ENCODE results near the gene FTO. TPM values are rescaled to one million over a fixed set of nuclear protein-coding genes. Genes with fewer than 3 reads are reported as not detected.

The FTO gene
- total and polyA plus RNA-seq, 2 of the 8 experiments (the other 6 are each of a cell fraction or from before 2014, with no cell fraction given), result 34.5 to 59.8 TPM

DNA sequence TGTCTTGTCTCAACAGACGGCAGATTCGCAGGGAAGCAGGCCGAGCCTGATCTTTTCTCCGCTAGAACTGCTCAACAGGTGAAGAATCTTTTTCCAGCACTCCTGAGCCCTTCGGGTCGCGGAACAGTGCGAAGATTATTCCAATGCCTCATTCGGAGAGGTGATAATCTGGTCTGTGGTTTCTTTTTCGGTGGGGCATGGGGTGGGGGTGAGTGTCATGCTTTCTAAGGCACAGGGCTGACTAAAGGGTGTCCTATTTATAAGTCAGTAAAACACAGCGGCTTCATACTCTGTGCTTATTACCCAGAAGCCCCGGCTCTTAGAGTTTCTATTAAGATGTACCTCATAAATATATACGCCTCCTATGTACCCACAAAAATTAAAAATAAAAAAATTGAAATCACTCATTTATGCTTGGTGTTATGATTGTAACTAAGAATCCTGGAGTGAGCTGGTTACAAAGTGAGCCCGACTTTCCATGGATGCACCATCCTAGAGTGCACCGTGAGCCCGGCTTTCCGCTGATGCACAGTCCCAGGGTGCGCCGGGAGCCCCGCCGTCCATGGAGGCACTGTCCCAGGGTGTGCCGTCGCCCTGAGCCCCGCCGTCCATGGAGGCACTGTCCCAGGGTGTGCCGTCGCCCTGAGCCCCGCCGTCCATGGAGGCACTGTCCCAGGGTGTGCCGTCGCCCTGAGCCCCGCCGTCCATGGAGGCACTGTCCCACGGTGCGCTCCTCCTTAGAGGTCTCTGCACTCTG, 417.8 kb downstream of the FTO start:
- ChIA-PET CTCF (ENCODE audit: partially characterized antibody) (no interaction called here), POLR2A (ENCODE audit: partially characterized antibody) (no interaction called here)
- Histone ChIP-seq H2BK15ac (ENCODE audit: low read length) (no peak overlapping the region), H3K27ac (ENCODE audit: low read depth, low read length) (no peak overlapping the region), H2BK5ac (ENCODE audit: low read depth, low read length) (no peak overlapping the region), H3K4me2 (ENCODE audit: insufficient read depth in 1 of 2, low read depth in 2 of 2, low read length in 2 of 2) (no peak overlapping the region), H2BK120ac (replicated peaks; ENCODE audit: low read depth, low read length) (no peak overlapping the region), H3K56ac (replicated peaks; ENCODE audit: insufficient read length, low read depth, low read length) (no peak overlapping the region), H3K79me1 (ENCODE audit: low read depth, low read length) (no peaks in the 10 kb centered on the region), H2BK12ac (ENCODE audit: low read depth, low read length) (no peak overlapping the region), H3K14ac (ENCODE audit: insufficient read length) (no peak overlapping the region), H3K4ac (replicated peaks; ENCODE audit: insufficient read length, low read depth, low read length) (no peak overlapping the region), H2BK20ac (ENCODE audit: low read length) (no peak overlapping the region), H3K9me3 (ENCODE audit: insufficient read depth in 2 of 2, low read depth in 1 of 2, low read length in 1 of 2) (no peaks in the 10 kb centered on the region), H3K27me3 (replicated peaks in 1 of 4; ENCODE audit: control insufficient read depth in 3 of 4, extremely low read depth in 1 of 4, insufficient read depth in 3 of 4, low read length in 3 of 4) (no peaks in the 10 kb centered on the region), H4K91ac (replicated peaks; ENCODE audit: insufficient read length, low read length) (no peak overlapping the region), H2AK5ac (ENCODE audit: low read depth, low read length) (no peak overlapping the region), H3K23me2 (ENCODE audit: low read depth, low read length) (no peaks in the 10 kb centered on the region), H4K5ac (ENCODE audit: insufficient read length, low read depth, low read length) (no peak overlapping the region), H4K20me1 (replicated peaks in 1 of 2; ENCODE audit: control insufficient read depth in 1 of 2, insufficient read depth in 2 of 2, low read length in 2 of 2) (no peaks in the 10 kb centered on the region), H4K8ac (ENCODE audit: extremely low read depth, insufficient read depth, low read length) (no peak overlapping the region), H3K36me3 (ENCODE audit: control insufficient read depth in 2 of 4, insufficient read depth in 4 of 4, low read length in 3 of 4) (no peaks in the 10 kb centered on the region), H2AFZ (ENCODE audit: low read length) (no peak overlapping the region), H3K18ac (ENCODE audit: extremely low read depth, low read length) (no peak overlapping the region), H3K9ac (replicated peaks in 1 of 4; ENCODE audit: extremely low read depth in 1 of 4, low read depth in 3 of 4, low read length in 3 of 4) (no peak overlapping the region), H3K4me1 (replicated peaks in 1 of 4; ENCODE audit: control insufficient read depth in 3 of 4, insufficient read depth in 4 of 4, low read length in 3 of 4) (peaks cover 0 to 4% (median 2%) of the 10 kb centered on the region in 4 experiments; a peak in 3 of 7 replicates), H3K4me3 (ENCODE audit: extremely low read depth in 1 of 4, insufficient read depth in 2 of 4, low read depth in 3 of 4, low read length in 4 of 4) (no peak overlapping the region), H3K79me2 (ENCODE audit: control insufficient read depth in 1 of 2, insufficient read depth in 2 of 2, low read length in 2 of 2) (no peaks in the 10 kb centered on the region), H3K23ac (ENCODE audit: insufficient read length) (no peak overlapping the region)
- no peak for DNase-seq (ENCODE audit: low read depth in 1 of 2, low spot score in 2 of 2)
- FAIRE-seq, result no peak
- WGBS, 2 experiments (ENCODE audit: extremely low coverage in 1 of 2, insufficient coverage in 1 of 2, insufficient read length in 1 of 2, insufficient replicate concordance in 2 of 2, low coverage in 1 of 2, low lambda C conversion rate in 2 of 2, missing lambda C conversion rate in 1 of 2), result 92% methylated on average over 27 of the region's 35 CpGs; no CpG with 5 or more reads in 1 of the 2 experiments
- TF ChIP-seq NANOG (IDR thresholded peaks at IDR 0.05; ENCODE audit: insufficient read depth, low read depth, low read length, poor library complexity, severe bottlenecking), result no peak
- TF ChIP-seq PHF8 (conservative IDR thresholded peaks at IDR 0.05; ENCODE audit: low read depth, low read length), result no peak
- TF ChIP-seq KDM1A (IDR thresholded peaks at IDR 0.05; ENCODE audit: borderline replicate concordance, low read length), result no peak
- no peak for TF ChIP-seq KDM4A (IDR thresholded peaks at IDR 0.05; ENCODE audit: low read depth, low read length, severe bottlenecking)
- no peak for TF ChIP-seq TAF1 (IDR thresholded peaks at IDR 0.05; ENCODE audit: low read depth, low read length)
- TF ChIP-seq HDAC6 (IDR thresholded peaks at IDR 0.05; ENCODE audit: low read depth, low read length), result no peak
- TF ChIP-seq CREB1 (IDR thresholded peaks at IDR 0.05), result no peak
- TF ChIP-seq SUZ12 (IDR thresholded peaks at IDR 0.05; ENCODE audit: low read length), result no peak
- TF ChIP-seq E2F6 (IDR thresholded peaks at IDR 0.05), result no peak
- TF ChIP-seq SIRT6 (IDR thresholded peaks at IDR 0.05; ENCODE audit: low read length), result no peak
- no peak for TF ChIP-seq SP2 (IDR thresholded peaks at IDR 0.05; ENCODE audit: low read length)
- TF ChIP-seq YY1 (IDR thresholded peaks at IDR 0.05; ENCODE audit: low read depth, low read length), result no peak
- TF ChIP-seq CHD1 (IDR thresholded peaks at IDR 0.05; ENCODE audit: low read depth, low read length), result no peak
- no peak for TF ChIP-seq ASH2L (IDR thresholded peaks at IDR 0.05; ENCODE audit: low read length)

All from H1 (cell line).